ENCODE results near the gene PPP1R9B. TPM values are rescaled to one million over a fixed set of nuclear protein-coding genes. Genes with fewer than 3 reads are reported as not detected.

PPP1R9B gene
- total RNA-seq, 2 donors from 2014 or later: 24.1 to 34.6 TPM

GRCh38 chr17:50146230-50146926 lies 4.1 kb downstream of the PPP1R9B start:
- H3K27me3 Mint-ChIP-seq (ENCODE audit: insufficient read depth): peaks cover 5% of the 10 kb centered on the region
- peak; percentile 23 for TF ChIP-seq CTCF (conservative IDR thresholded peaks at IDR 0.05)
- no peak overlapping the region for H3K4me3 Mint-ChIP-seq
- peaks cover 31% of the 10 kb centered on the region for H3K36me3 ChIP-seq (ENCODE audit: control insufficient read depth, insufficient read depth, low read length)
- 86 to 96% methylated on average over 4 to 10 of the region's 10 CpGs for WGBS, 2 experiments (ENCODE audit: insufficient coverage in 1 of 2, insufficient read length in 1 of 2)
- H3K4me1 Mint-ChIP-seq: peaks cover 16% of the 10 kb centered on the region
- H3K9me3 Mint-ChIP-seq: no peaks in the 10 kb centered on the region
- no peak overlapping the region for H3K9ac ChIP-seq (ENCODE audit: extremely low read depth, low read length, poor library complexity, severe bottlenecking)
- H3K36me3 Mint-ChIP-seq (ENCODE audit: low read depth): peaks cover 37% of the 10 kb centered on the region
- H3K4me3 ChIP-seq (ENCODE audit: low read length): peak overlapping the region; percentile 72
- no peak overlapping the region for H3K27ac ChIP-seq (ENCODE audit: low read depth, low read length)
- H3K9me3 ChIP-seq (ENCODE audit: control insufficient read depth, low read length): no peaks in the 10 kb centered on the region
- peaks cover 6% of the 10 kb centered on the region for H3K4me1 ChIP-seq (ENCODE audit: control insufficient read depth, insufficient read depth, low read length)
- DNase-seq: no peak
- H3K27ac Mint-ChIP-seq: no peak overlapping the region
- H3K27me3 ChIP-seq (ENCODE audit: control insufficient read depth, insufficient read depth, low read length, poor library complexity, severe bottlenecking): no peaks in the 10 kb centered on the region

- peaks cover 6% of the 10 kb centered on the region for H3K4me1 ChIP-seq (ENCODE audit: control insufficient read depth, insufficient read depth, low read length)
- no peak for TF ChIP-seq CTCF (conservative IDR thresholded peaks at IDR 0.05)
- no peak overlapping the region for H3K27ac ChIP-seq (ENCODE audit: low read depth, low read length)
- H3K4me1 Mint-ChIP-seq: peaks cover 16% of the 10 kb centered on the region
- no peak overlapping the region for H3K4me3 ChIP-seq (ENCODE audit: low read length)
- H3K27me3 Mint-ChIP-seq (ENCODE audit: insufficient read depth): peaks cover 5% of the 10 kb centered on the region
- peaks cover 34% of the 10 kb centered on the region for H3K36me3 ChIP-seq (ENCODE audit: control insufficient read depth, insufficient read depth, low read length)
- 83 to 88% methylated on average over 4 to 11 of the region's 11 CpGs for WGBS, 2 experiments (ENCODE audit: insufficient coverage in 1 of 2, insufficient read length in 1 of 2)
- no peak overlapping the region for H3K9ac ChIP-seq (ENCODE audit: extremely low read depth, low read length, poor library complexity, severe bottlenecking)
- H3K27ac Mint-ChIP-seq: no peak overlapping the region
- no peaks in the 10 kb centered on the region for H3K9me3 Mint-ChIP-seq
- H3K4me3 Mint-ChIP-seq: no peak overlapping the region
- H3K27me3 ChIP-seq (ENCODE audit: control insufficient read depth, insufficient read depth, low read length, poor library complexity, severe bottlenecking): no peaks in the 10 kb centered on the region
- peaks cover 44% of the 10 kb centered on the region for H3K36me3 Mint-ChIP-seq (ENCODE audit: low read depth)
- H3K9me3 ChIP-seq (ENCODE audit: control insufficient read depth, low read length): no peaks in the 10 kb centered on the region
- no peak for DNase-seq
These were observed 4.8 kb downstream of the PPP1R9B start for GRCh38 chr17:50145532-50146229.

GRCh38 chr17:50144845-50145531 lies 5.5 kb downstream of the PPP1R9B start:
- no peak overlapping the region for H3K4me3 ChIP-seq (ENCODE audit: low read length)
- WGBS, 2 experiments (ENCODE audit: insufficient coverage in 1 of 2, insufficient read length in 1 of 2): 92% methylated on average over 13 to 16 of the region's 16 CpGs
- H3K27me3 ChIP-seq (ENCODE audit: control insufficient read depth, insufficient read depth, low read length, poor library complexity, severe bottlenecking): no peaks in the 10 kb centered on the region
- peaks cover 3% of the 10 kb centered on the region for H3K27me3 Mint-ChIP-seq (ENCODE audit: insufficient read depth)
- H3K9me3 Mint-ChIP-seq: no peaks in the 10 kb centered on the region
- H3K4me3 Mint-ChIP-seq: no peak overlapping the region
- H3K4me1 Mint-ChIP-seq: peaks cover 16% of the 10 kb centered on the region
- no peak overlapping the region for H3K27ac ChIP-seq (ENCODE audit: low read depth, low read length)
- H3K36me3 Mint-ChIP-seq (ENCODE audit: low read depth): peaks cover 51% of the 10 kb centered on the region
- H3K36me3 ChIP-seq (ENCODE audit: control insufficient read depth, insufficient read depth, low read length): peaks cover 40% of the 10 kb centered on the region
- no peak overlapping the region for H3K27ac Mint-ChIP-seq
- no peak for TF ChIP-seq CTCF (conservative IDR thresholded peaks at IDR 0.05)
- peaks cover 9% of the 10 kb centered on the region for H3K4me1 ChIP-seq (ENCODE audit: control insufficient read depth, insufficient read depth, low read length)
- no peak overlapping the region for H3K9ac ChIP-seq (ENCODE audit: extremely low read depth, low read length, poor library complexity, severe bottlenecking)
- no peak for DNase-seq
- H3K9me3 ChIP-seq (ENCODE audit: control insufficient read depth, low read length): no peaks in the 10 kb centered on the region
